ENCODE data around the gene SLC39A11. TPM values are rescaled to one million over a fixed set of nuclear protein-coding genes. Genes with fewer than 3 reads are reported as not detected.

Gene SLC39A11
- total and polyA plus RNA-seq, 2 of the 13 experiments (the other 11 are each of a cell fraction or from before 2014, with no cell fraction given) = 17.2 to 31.5 TPM

DNA sequence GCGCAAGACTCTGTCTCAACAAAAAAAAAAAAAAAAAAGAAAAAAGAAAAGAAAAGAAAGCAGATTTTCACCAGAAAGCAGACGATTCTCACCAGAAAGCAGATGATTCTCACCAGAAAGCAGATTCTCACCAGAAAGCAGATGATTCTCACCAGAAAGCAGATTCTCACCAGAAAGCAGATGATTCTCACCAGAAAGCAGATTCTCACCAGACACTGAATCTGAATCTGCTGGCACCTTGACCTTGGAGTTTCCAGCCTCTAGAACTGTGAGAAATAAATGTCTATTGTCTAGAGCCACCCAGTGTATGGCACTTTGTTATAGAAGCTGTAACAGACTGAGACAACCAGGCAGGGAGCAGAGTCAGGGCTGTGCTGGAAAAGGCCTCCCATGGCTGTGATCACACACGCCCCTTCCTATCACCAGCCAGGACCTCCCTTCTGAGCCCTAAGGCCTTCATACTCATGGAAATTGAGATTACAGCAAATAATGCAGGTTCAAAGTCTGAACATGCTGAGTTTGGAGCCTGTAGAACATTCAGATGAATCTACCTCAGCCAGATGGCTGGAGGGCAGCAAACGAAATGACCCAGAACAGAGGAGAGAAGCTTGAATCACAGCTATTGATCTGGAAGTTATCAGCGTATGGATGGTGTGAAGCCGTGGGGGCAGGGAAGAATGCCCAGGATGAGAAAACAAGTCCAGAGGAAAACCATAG lies 309.3 kb downstream of the SLC39A11 start (continued):
- peak; percentile 96 for TF ChIP-seq ZNF12 (CRISPR knock-in tag; IDR thresholded peaks at IDR 0.05)
- TF ChIP-seq EP300 (IDR thresholded peaks at IDR 0.05; ENCODE audit: low read depth in 2 of 2, low read length in 2 of 2) = 0 out of 4 replicates have a peak, but pooled peaks of 1 of the 2 experiments have one; percentile 32
- no peak; the same call in 1 of the 2 replicates for TF ChIP-seq EP300 (CRISPR knock-in tag; IDR thresholded peaks at IDR 0.05; ENCODE audit: borderline replicate concordance)
- TF ChIP-seq, protein P1, sequence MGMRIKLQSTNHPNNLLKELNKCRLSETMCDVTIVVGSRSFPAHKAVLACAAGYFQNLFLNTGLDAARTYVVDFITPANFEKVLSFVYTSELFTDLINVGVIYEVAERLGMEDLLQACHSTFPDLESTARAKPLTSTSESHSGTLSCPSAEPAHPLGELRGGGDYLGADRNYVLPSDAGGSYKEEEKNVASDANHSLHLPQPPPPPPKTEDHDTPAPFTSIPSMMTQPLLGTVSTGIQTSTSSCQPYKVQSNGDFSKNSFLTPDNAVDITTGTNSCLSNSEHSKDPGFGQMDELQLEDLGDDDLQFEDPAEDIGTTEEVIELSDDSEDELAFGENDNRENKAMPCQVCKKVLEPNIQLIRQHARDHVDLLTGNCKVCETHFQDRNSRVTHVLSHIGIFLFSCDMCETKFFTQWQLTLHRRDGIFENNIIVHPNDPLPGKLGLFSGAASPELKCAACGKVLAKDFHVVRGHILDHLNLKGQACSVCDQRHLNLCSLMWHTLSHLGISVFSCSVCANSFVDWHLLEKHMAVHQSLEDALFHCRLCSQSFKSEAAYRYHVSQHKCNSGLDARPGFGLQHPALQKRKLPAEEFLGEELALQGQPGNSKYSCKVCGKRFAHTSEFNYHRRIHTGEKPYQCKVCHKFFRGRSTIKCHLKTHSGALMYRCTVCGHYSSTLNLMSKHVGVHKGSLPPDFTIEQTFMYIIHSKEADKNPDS (CRISPR knock-in tag; IDR thresholded peaks at IDR 0.05) = peak; percentile 51; the same call in 1 of the 2 replicates
- peak; percentile 70; the same call in 1 of the 2 replicates for TF ChIP-seq ONECUT2 (CRISPR knock-in tag; IDR thresholded peaks at IDR 0.05)
- TF ChIP-seq, protein P2, sequence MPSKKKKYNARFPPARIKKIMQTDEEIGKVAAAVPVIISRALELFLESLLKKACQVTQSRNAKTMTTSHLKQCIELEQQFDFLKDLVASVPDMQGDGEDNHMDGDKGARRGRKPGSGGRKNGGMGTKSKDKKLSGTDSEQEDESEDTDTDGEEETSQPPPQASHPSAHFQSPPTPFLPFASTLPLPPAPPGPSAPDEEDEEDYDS (CRISPR knock-in tag; IDR thresholded peaks at IDR 0.05) = peak; percentile 52; the same call in 1 of the 2 replicates
- TF ChIP-seq MIER3 (CRISPR knock-in tag; IDR thresholded peaks at IDR 0.05; ENCODE audit: borderline replicate concordance) = no peak
- 0 out of 2 replicates have a peak, but pooled peaks have one; percentile 25 for TF ChIP-seq KDM5B (CRISPR knock-in tag; IDR thresholded peaks at IDR 0.05; ENCODE audit: borderline replicate concordance)
- TF ChIP-seq HDAC2 (CRISPR knock-in tag; IDR thresholded peaks at IDR 0.05) = peak; percentile 65
- TF ChIP-seq, protein P3, sequence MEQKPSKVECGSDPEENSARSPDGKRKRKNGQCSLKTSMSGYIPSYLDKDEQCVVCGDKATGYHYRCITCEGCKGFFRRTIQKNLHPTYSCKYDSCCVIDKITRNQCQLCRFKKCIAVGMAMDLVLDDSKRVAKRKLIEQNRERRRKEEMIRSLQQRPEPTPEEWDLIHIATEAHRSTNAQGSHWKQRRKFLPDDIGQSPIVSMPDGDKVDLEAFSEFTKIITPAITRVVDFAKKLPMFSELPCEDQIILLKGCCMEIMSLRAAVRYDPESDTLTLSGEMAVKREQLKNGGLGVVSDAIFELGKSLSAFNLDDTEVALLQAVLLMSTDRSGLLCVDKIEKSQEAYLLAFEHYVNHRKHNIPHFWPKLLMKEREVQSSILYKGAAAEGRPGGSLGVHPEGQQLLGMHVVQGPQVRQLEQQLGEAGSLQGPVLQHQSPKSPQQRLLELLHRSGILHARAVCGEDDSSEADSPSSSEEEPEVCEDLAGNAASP (CRISPR knock-in tag; IDR thresholded peaks at IDR 0.05; ENCODE audit: borderline replicate concordance) = no peak
- no peak; the same call in 1 of the 2 replicates for TF ChIP-seq SPEN (CRISPR knock-in tag; IDR thresholded peaks at IDR 0.05; ENCODE audit: low read depth)
- TF ChIP-seq, protein P4, sequence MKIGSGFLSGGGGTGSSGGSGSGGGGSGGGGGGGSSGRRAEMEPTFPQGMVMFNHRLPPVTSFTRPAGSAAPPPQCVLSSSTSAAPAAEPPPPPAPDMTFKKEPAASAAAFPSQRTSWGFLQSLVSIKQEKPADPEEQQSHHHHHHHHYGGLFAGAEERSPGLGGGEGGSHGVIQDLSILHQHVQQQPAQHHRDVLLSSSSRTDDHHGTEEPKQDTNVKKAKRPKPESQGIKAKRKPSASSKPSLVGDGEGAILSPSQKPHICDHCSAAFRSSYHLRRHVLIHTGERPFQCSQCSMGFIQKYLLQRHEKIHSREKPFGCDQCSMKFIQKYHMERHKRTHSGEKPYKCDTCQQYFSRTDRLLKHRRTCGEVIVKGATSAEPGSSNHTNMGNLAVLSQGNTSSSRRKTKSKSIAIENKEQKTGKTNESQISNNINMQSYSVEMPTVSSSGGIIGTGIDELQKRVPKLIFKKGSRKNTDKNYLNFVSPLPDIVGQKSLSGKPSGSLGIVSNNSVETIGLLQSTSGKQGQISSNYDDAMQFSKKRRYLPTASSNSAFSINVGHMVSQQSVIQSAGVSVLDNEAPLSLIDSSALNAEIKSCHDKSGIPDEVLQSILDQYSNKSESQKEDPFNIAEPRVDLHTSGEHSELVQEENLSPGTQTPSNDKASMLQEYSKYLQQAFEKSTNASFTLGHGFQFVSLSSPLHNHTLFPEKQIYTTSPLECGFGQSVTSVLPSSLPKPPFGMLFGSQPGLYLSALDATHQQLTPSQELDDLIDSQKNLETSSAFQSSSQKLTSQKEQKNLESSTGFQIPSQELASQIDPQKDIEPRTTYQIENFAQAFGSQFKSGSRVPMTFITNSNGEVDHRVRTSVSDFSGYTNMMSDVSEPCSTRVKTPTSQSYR (CRISPR knock-in tag; IDR thresholded peaks at IDR 0.05; ENCODE audit: borderline replicate concordance) = peak; percentile 79; the same call in 1 of the 2 replicates
- TF ChIP-seq SP5 (CRISPR knock-in tag; IDR thresholded peaks at IDR 0.05; ENCODE audit: borderline replicate concordance, low read depth) = 0 out of 2 replicates have a peak, but pooled peaks have one; percentile 44
- no peak for TF ChIP-seq ZNF615 (CRISPR knock-in tag; IDR thresholded peaks at IDR 0.05; ENCODE audit: borderline replicate concordance)
- TF ChIP-seq CBX5 (CRISPR knock-in tag; IDR thresholded peaks at IDR 0.05; ENCODE audit: borderline replicate concordance) = 0 out of 2 replicates have a peak, but pooled peaks have one; percentile 21
- TF ChIP-seq RBM22 (optimal IDR thresholded peaks at IDR 0.05; ENCODE audit: low read length) = no peak
- no peak for TF ChIP-seq HNRNPH1 (optimal IDR thresholded peaks at IDR 0.05; ENCODE audit: low read depth, low read length)
- no peak for TF ChIP-seq KDM2A (CRISPR knock-in tag; IDR thresholded peaks at IDR 0.05; ENCODE audit: borderline replicate concordance, low read depth)
- TF ChIP-seq ZNF761 (CRISPR knock-in tag; conservative IDR thresholded peaks at IDR 0.05) = no peak
- TF ChIP-seq, protein P5, sequence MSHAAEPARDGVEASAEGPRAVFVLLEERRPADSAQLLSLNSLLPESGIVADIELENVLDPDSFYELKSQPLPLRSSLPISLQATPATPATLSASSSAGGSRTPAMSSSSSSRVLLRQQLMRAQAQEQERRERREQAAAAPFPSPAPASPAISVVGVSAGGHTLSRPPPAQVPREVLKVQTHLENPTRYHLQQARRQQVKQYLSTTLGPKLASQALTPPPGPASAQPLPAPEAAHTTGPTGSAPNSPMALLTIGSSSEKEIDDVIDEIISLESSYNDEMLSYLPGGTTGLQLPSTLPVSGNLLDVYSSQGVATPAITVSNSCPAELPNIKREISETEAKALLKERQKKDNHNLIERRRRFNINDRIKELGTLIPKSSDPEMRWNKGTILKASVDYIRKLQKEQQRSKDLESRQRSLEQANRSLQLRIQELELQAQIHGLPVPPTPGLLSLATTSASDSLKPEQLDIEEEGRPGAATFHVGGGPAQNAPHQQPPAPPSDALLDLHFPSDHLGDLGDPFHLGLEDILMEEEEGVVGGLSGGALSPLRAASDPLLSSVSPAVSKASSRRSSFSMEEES (CRISPR knock-in tag; IDR thresholded peaks at IDR 0.05) = 0 out of 2 replicates have a peak, but pooled peaks have one; percentile 28

Data from HepG2 (cell line).